Stimulated activated naive CD4-positive, alpha-beta T cell (primary cell): ENCODE data around the gene CLASRP.

Experiments
- DNase-seq, 6 experiments: peaks; one replicate each; lab custom pipeline; 2025; lab: John Stamatoyannopoulos, UW

CLASRP gene

DNA sequence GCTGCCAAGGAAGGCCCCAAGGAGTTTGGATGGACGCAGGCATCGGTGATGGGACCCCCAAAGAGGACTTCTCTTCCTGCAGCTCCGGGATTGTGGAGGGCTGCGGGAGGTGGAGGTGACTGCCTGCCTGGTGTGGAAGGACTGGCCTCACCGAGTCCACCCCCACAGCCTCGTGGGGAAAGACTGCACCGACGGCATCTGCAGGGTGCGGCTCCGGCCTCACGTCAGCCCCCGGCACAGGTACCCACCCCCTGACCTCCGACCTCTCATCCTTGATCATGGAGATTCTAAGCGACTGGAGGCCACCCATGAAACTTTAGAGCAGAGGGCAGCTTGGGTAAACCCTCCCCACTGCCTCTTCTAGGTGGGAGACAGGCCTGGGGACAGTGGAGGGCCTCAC lies 16.9 kb upstream of the CLASRP start:
- no peak for DNase-seq

DNA sequence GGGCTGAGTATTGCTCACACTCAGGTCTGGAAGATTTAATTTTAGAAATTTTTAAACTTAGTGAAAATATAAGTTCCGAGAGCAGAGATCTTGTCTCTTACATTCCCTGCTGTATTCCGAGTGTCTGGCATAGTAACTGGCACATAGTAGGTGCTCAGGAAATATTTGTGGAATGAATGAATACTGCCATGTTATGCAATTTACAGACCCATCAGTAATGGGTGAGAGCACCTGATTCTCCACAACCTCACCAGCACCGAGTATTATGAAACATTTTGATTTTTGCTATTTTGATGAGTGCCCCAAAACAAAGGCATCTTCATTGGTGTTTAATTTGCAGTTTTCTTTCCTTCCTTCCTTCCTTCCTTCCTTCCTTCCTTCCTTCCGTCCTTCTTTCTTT lies 15.8 kb upstream of the CLASRP start:
- no peak for DNase-seq

DNA sequence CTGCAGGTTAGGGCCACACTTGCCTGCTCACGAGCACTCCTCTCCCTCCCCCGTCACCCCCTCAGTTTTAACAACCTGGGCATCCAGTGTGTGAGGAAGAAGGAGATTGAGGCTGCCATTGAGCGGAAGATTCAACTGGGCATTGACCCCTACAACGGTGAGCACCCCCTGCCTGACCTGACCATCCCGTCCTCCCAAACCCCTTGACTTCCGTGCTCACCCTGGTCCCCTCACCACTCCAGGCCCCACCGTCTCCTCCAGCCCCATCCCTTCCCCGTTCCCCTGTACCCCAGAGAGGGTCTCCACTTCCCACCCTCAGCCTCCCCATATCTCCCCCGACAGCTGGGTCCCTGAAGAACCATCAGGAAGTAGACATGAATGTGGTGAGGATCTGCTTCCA lies 13.6 kb upstream of the CLASRP start:
- DNase-seq = no peak

DNA sequence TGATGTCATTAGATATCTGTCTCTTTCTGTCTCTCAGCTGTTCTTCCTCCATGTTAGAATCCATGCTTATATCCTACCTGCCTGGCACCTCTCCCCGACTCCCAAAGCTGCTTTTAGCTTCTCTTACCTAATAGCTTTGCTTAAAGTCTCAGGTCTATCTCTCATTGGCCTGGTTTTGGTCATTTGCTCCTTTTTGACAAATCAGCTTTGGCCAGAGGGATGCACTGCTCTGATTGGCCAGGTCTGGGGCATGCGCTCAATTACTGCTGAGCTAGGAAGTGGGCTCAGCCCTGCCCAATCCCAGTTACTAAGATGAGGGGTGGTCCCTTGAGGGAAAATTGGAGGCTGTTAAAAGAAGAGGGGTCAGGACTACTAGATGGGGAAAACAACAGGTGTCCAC lies 11.5 kb upstream of the CLASRP start:
- DNase-seq = no peak

DNA sequence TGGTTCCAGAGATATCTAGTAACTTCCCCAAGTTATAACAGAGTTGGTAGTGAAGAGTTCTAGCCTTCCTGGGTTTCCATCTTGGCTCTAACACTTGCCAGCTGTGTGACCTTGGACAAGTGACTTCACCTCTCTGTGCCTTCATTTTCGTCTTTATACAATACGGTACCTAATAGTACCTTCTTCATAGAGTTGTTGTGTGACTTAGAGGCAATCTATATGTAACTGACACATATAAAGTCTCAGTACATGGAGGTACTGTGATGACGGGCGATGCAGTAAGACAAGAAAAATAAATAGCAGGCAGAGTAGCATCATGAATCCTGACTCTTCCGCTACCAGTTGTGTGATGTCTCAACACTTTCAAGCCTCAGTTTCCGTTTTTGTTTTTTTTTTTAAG lies 8.0 kb upstream of the CLASRP start:
- DNase-seq = no peak

DNA sequence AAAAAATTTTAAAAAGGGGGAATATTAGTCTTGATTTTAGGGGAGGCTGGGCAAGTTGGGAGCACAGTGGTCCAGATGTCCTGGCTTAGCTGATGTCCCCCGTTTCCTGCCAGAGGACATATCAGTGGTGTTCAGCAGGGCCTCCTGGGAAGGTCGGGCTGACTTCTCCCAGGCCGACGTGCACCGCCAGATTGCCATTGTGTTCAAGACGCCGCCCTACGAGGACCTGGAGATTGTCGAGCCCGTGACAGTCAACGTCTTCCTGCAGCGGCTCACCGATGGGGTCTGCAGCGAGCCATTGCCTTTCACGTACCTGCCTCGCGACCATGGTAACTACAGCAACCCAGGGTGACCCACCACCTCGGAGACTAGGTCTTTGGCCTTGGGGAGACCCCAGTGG lies 6.4 kb upstream of the CLASRP start:
- no peak for DNase-seq

DNA sequence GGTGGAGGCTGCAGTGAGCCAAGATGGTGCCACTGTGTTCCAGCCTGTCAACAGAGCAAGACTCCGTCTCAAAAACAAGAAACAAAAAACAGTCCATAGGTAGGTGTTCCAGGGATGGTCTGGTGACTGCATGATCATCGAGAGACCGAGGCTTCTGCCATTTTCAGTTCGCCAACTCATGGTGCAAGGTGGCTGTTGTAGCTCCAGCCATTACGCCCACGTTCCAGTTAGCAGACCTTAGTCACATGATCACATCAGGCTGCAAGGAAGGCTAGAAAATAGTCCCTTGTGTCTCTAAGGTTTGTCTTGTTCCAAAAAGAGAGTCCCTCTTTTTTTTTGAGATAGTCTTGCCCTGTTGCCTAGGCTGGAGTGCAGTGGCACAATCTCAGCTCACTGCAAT lies 3.1 kb upstream of the CLASRP start:
- no peak for DNase-seq

DNA sequence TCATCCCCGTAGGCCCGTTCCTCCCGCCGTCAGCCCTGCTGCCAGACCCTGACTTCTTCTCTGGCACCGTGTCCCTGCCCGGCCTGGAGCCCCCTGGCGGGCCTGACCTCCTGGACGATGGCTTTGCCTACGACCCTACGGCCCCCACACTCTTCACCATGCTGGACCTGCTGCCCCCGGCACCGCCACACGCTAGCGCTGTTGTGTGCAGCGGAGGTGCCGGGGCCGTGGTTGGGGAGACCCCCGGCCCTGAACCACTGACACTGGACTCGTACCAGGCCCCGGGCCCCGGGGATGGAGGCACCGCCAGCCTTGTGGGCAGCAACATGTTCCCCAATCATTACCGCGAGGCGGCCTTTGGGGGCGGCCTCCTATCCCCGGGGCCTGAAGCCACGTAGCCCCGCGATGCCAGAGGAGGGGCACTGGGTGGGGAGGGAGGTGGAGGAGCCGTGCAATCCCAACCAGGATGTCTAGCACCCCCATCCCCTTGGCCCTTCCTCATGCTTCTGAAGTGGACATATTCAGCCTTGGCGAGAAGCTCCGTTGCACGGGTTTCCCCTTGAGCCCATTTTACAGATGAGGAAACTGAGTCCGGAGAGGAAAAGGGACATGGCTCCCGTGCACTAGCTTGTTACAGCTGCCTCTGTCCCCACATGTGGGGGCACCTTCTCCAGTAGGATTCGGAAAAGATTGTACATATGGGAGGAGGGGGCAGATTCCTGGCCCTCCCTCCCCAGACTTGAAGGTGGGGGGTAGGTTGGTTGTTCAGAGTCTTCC lies 1.3 kb upstream of the CLASRP start:
- DNase-seq = no peak

DNA sequence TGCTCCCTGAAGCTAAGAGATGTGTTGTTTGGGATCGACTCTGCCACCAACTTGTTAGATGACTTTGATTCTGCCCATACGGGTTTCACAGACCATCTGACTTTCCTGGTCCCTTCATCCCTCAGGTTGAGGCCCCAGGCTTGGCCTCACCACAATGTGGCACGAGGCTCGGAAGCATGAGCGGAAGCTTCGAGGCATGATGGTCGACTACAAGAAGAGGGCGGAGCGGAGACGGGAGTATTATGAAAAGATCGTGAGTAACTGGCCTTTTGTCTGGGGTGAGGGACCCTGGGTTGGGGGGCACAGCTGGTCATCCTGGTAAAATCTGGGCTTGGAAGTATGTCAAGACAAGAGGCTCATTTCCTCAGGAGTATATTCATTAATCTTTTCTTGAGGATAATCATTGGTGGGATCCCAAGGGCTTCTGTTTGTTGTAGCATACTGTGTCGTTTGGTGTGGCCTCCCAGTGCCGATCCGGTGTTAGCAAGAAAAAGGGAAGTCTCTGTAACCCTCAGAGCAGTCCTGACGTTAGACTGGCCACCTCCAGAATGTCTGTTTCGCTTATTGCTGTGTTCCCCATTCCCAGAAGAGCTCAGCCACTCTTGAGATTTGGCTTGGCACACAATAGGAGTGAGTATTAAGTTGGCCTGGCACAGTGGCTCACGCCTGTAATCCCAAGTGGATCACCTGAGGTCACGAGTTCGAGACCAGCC lies 1.4 kb downstream of the CLASRP start:
- no peak for DNase-seq

DNA sequence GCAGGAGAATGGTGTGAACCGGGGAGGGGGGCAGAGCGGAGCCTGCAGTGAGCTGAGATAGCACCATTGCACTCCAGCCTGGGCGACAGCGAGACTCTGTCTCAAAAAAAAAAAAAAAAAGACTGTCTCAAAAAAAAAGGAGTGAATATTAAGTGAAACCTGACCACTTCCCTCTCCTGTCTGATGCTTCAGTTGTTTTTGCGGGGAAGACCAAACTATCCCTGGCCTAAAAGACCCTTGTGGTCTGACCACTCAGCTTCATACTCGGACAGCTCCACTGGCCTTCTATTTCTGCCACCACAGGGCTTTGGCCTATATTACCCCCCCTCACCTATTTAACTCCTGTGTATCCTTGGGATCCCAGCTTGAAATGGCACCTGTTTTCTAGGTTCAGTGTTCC lies 2.3 kb downstream of the CLASRP start:
- DNase-seq = no peak

DNA sequence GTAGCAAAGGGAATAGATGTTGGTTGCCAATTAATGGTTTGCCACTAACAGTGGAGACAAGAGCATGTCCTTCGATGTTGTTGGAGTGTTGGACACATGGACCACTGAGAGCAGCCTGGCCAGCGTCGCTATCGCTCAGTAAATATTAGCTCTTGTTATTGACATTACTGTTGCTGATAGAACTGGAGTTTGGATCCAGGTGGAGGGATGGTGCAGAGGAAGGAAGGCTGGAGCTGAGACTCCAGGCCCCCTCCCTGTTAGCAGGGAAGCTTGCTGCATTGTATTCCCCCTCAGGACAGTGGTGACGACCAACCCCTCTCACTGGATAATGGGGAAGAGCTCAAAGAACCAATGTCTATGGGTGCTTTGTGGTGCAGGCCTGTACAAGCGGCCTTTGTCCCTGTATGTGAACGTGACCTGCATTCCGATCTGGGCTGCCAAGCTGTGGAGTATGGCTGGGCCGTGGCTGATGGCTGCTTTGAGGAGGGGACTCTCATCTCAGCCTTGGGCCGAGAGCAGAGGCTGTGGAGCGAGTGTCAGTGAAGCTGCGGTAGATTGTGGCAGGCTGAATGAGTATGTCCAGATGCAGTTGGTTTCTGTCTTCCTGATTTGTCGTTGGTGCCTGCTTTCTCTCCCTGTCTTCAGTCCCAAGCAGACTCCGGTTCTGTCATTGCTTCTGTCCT lies 7.0 kb downstream of the CLASRP start:
- no peak for DNase-seq

DNA sequence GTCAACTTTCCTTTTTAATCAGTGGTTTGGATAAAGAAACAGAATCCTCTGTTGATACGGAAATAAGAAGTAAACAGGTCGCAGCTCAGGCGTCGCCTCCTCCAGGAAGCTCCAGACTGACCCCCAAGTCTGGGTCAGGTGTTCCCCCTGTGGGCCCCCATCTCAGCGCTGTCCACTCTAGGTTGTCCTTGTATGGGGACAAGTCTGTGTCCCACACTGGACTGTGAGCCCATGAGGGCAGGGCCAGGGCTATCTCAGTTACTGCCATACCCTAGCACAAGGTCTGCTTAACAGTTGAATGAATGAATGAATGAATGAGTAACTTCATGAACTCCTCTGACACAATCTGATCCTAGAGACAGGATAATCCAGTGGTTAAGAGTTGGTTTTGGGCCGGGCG lies 7.5 kb downstream of the CLASRP start:
- DNase-seq = no peak

DNA sequence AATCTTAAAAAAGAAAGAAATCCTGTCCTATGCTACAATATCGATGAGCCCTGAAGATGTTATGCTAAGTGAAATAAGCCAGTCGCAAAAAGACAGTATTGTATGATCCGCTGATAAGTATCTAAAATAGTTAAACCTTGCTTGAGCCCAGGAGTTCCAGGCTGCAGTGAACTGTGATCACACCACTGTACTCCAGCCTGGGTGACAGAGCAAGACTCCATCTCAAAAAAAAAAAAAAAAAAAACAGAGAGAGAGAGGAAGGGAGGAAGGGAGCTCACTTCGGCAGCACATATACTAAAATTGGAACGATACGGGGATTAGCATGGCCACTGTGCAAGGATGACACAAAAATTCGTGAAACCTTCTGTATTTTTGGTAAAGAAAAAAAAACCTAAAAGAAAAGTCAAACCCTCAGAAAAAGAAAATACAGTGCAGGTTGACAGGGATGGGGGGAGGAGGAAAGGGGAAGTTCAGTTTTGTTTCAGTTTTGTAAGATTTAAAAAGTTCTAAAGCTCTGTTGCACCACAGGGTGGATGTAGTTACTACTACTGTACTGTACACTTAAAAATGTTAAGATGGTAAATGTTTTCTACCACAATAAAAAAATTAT lies 8.4 kb downstream of the CLASRP start:
- no peak for DNase-seq

DNA sequence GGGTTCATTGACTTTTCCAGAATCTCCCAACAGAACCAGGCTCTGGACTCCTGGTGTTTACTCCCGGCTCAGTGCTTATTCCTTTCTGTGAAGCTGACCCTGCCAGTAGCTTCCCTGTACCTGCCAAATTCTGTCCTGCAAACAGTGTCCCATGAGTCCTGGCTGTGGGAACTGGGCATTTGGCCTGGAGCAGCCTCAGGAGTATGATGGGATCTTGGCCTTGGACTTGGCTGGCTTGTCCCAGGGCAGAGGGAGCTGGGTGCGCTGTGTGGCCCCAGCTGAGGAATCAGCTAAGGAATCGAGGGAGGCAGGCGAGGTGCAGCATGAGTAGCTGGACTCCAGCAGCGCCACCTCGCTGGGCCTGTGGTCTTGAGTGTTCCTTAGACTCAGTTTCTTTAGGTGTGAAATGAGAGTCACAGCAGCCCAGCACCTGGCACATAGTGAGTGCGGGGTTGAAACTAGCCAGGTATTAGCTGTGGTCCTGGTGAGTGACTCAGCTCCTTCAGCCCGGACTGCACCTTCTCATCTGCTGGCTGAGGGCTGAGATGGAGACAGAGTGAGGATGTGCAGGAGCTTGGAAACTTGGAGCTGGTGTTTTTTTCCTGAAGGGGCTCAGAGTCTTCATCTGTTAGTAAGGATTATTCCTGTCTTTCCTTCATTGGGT lies 10.4 kb downstream of the CLASRP start:
- DNase-seq = no peak

DNA sequence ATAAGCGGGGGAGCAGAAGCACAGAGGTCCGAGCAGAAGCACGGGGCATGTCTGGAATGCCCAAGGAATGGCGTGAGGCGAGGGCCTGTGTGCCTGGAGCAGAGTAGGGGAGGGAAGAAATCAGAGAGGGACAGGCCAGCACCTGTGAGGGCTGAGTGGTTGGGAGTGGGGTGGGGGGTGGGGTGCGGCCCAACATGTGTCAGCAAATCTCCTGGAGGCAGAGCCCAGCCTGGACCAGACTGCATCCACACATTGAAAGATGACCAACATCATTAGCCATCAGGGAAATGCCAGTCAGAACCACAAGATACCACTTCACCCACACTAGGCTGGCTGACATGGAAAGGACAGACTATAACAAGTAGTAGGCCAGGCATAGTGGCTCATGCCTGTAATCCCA lies 11.2 kb downstream of the CLASRP start:
- no peak for DNase-seq

DNA sequence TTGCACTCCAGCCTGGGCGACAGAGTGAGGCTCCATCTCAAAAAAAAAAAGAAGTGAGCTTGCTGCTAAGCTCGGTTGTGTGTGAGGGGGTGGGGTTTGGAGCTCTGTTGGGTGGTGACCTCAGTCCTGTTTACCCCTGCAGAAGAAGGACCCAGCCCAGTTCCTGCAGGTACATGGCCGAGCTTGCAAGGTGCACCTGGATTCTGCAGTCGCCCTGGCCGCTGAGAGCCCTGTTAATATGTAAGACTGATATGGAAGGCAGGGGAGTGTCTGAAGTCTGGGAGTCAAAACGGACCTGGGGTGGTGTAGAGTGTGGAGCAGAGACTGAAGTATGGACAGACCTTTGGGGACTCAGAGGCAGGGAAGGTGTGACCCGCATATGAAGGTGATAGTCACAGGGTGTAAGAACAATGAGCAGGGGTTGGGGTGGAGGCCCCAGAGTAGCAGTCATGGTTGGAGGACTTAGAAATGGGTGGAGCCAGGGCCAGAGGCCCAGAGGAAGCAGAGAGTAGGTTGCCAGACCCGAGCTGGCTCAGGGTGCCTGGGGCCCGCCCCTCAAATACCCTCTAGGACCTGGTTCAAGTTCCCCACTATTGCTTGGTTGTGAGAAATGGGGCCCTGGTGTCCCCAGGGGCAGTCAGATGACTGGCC lies 13.2 kb downstream of the CLASRP start:
- DNase-seq = no peak

DNA sequence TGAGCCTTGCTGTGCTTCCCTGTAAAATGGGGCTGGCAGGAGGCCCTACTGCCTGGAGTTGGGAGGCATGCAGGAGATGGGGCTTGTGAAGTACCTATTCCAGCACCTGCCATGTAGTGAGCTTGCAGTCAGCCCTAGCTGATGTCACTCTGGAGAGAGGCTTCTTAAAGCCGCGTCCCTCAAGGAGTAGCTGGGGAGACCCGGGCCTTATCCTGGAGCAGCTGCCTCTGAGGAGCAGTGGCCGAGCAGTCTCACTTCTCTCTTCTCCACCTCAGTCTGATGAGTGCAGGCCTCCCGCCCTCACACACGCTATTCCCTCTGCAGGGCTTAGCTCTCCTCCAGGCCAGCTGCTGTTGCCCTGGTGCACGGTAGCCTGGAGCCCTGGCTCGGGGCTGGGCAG lies 18.0 kb downstream of the CLASRP start:
- no peak for DNase-seq

DNA sequence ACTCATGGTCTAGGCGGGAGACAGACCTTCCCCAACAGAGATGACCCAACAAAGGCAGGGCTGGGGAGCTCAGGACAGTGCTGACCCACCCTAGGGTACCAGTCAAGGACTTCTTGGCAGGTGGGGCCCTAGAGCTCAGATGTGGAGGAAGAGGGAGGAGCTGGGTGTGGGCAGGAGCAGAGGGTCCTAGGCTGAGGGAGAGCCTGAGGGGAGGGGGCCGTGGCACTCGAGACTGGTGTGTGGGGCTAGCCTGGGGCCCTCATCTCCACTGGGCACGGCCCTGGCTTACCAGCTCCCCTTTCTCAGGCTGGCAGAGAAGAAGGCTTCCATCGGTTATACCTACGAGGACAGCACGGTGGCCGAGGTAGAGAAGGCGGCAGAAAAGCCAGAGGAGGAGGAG lies 18.6 kb downstream of the CLASRP start:
- no peak for DNase-seq

DNA sequence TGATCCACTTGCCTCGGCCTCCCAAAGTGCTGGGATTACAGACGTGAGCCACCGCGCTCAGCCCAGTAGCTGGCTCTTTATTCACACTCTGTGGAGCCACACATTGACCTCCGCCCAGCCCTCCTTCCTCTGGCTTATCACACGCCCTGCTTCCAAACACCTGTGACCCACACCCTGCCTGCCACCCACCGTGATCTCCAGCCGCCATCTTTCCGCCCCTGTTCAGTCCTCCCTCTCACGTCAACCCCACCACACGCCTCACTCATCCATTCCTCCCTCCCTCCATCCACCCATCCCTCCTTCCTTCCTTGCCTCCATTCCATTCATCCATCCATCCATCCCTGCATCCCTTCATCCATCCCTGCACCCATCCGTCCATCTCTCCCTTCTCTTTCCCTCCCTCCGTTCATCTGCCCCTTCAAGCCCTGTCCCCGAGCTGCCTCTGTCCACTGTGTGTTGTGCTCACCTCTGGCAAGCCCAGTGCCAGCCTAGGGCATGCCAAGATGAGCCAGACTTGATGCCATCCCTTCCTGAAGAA lies 19.8 kb downstream of the CLASRP start:
- no peak for DNase-seq

DNA sequence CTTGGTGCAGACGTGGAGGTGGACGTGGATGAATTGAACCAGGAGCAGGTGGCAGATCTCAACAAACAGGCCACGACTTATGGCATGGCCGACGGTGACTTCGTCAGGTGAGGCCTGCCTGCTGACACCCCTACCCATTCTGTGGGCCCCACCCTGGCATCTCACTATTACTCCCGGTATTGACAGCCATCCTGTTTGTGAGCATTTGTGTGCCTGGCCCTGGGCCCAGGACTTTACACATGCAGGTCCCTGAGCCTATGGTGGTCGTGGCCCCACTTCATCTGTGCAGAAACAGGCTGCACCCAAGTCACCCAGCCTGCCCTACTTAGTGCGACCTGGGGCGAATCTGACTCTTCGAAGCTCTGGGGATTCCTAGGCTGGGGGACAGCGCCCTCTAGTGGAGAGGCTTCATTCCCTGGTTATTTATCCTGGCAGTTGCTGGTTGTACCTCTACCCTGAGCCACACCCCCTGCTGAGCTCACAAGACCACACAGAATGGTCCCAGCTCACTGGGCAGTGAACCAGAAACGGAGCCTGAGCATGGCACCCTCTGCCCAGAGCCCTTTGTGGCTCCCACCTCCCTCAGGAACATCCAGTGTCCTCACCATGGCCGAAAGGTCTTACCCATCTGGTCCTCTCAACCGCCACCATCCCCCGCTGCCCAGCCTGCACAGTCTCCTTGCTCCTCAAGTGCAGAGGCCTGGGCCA lies 20.6 kb downstream of the CLASRP start:
- peak; percentile 51 to 82 (median 76) for DNase-seq

DNA sequence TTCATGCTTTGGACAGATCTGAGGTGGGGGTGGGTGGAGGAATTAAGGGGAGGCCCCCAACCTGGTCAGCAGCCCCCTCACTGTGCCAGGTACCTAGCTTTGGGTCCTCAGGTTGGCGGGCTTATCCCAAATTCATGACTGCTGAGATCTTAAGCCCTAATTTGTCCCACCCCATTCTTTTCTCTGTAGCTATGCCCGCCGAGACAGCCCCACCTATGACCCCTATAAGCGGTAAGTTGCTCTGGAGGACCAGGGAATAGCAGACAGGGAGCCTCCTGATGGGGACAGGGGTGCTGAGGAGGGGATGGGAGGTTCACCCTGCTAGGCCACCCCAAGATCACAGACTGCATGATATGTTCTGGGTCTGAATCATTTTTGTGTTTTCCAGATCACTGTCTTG lies 23.1 kb downstream of the CLASRP start:
- no peak for DNase-seq
